GM12874 (cell line): ENCODE measurements around the gene VDR.

Experiments used
- TF ChIP-seq, protein P1 (sequence below): IDR thresholded peaks from 2 replicates; pipeline ENCODE4 v1.5.1; 2011; ENCODE audit warnings: low read depth, mild to moderate bottlenecking, control low read depth, low read length, moderate library complexity; ENCODE audit not compliant: insufficient read depth

Gene VDR

DNA sequence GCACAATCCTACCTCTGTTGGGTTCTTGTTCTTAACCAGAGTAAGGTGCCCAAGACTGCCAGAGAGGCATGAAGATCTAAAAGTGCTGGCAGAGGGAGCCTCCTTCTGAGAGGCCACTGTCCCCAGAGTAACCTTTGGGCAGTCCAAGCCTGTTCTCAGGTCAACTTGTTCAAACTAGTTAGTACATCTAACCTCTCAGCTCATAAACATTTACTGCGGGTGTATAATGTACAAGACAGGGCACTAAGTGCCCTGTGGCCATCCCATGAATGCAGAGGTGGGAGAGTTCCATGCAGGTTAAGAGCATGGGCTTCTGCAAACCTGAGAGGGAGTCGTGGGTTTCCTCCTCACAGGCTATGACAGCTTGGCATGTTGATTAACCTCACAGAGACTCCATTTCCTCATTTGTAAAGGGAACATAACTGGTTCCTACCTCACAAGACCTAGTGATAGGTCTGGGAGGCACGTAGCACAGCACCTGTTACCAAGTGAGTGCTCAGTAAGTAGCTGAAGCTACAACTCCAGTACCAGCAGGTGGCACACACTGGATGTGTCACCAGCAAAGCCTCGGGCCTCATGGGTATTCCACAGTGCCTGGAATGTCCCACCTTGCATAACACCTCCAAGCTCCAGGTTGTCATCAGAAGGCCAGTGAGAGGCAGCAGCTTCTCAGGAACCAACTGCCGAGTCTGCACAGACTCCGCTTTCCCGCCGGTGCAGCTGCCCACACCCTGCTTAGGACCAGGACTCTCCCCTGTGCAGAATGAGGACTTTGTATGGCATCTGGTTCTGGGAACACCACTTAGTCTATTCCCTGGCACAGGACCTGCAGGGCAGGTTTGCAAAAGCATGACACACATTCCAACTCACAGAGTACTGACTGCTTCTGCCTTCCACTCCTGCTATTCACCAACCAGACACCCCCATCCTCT lies 4.4 kb downstream of the VDR start:
- TF ChIP-seq, protein P1, sequence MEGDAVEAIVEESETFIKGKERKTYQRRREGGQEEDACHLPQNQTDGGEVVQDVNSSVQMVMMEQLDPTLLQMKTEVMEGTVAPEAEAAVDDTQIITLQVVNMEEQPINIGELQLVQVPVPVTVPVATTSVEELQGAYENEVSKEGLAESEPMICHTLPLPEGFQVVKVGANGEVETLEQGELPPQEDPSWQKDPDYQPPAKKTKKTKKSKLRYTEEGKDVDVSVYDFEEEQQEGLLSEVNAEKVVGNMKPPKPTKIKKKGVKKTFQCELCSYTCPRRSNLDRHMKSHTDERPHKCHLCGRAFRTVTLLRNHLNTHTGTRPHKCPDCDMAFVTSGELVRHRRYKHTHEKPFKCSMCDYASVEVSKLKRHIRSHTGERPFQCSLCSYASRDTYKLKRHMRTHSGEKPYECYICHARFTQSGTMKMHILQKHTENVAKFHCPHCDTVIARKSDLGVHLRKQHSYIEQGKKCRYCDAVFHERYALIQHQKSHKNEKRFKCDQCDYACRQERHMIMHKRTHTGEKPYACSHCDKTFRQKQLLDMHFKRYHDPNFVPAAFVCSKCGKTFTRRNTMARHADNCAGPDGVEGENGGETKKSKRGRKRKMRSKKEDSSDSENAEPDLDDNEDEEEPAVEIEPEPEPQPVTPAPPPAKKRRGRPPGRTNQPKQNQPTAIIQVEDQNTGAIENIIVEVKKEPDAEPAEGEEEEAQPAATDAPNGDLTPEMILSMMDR, result peak; percentile 33; the same call in 1 of the 2 replicates

DNA sequence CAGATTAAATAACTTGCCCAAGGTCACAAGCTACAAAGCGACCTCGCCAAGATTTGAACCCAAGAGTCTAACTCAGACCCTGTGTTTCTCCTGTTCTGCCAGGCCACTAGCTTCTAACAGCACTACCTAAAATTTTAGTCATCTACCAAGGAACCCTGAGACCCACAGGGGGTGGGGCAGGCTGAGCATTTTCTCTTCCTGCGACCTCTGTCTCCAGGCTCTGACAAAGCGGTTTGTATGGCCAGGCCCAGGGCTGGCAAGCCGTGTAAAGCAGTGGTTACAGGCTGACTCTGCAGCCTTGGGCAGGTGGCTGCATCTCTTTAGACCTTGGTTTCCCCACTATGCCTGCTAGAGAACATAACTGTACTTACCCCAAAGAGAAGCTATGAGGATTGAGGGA lies 5.3 kb downstream of the VDR start:
- TF ChIP-seq, protein P1, result no peak

DNA sequence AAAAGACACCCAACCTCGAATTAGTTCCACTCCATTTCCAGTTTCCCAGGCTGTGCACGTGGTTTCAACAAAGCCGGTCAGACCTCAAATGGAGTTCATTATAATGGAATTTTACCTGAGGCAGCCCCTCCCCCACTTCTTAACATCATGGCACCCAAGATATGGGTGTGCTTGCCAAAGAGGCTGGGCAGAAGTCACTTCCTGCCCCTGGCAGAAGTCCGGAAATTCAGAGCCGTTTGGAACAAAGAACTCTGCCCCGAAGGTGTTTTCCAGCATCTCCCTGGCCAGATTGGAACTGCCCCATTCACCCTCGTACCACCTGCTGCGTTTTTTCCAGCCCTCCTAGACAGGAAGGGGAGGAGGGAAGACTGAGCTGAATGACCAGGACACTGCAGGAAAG lies 8.2 kb downstream of the VDR start:
- TF ChIP-seq, protein P1, result no peak

DNA sequence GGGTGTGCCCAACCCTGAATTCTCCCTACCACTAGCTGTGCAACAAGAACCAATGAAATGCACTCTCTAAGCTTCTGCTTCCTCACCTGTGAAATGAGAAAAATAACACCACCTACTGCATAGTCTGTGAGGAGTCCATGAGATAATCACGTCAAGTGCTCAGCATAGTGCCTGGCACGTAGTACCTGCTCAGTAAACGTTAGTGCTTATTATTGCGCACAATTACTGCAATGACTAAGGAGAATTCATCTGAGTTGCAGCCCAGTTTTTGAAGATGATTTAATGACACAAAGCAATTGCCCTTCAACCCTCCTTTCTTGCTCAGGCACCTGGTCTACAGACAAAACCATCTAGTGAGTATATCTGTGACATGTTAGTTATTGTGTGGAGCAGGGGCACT lies 8.8 kb downstream of the VDR start:
- TF ChIP-seq, protein P1, result no peak

DNA sequence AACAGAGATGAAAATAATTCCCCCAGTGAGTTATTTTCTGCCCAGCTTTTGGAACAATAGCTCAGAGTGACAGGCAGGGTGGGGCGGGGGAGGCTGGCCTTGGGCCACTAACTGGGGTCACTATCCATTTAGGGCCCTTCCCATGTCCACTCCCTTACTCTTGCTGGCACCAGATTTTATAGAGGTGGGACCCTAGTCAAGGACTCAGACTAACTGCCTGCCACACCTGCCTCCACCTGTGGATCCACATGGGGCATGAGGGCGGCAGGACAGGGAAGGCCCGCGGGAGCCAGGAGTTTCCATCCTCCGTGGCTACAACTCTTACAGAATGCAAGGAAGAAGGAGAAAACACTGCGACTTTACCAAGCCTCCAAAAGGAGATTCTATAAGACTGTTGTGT lies 10.1 kb downstream of the VDR start:
- TF ChIP-seq, protein P1, result no peak

DNA sequence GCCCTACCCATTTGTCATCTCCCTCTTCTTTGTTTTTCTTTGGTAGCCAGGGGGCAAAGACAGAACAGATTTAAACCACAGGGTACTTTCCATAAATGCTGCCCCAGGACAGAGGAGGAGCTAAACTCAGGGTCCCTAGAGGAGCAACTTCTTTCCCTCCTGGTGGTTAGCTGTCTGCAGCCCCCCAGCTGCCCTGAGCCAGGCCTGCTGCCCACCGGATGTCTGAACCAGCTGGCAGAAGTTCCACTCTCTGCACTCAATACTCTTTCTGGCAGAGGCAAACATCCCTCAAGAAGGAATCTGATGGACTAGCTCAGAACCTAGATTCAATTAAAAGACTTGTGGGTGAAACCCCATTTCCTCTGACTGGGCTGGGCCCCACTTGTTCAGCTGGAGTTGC lies 10.7 kb downstream of the VDR start:
- TF ChIP-seq, protein P1, result no peak

DNA sequence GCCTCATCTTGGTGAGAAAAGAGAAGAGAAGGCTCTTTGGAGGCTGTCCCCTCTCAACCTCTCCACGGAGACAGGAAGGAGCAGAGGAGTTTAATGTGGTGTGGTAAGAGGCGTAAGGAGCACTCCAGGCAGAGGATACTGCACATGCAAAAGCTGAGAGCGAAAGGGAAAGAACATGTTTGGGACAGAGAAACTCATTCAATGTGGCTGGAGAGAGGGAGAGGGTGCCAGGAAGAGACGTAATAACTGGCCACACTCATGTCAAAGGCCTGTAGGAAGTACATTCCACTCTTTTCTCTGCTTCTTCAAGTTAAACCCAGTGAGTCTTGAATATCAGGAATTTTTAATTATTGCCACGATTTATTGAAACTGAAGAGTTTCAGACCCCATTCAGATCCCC lies 12.0 kb downstream of the VDR start:
- TF ChIP-seq, protein P1, result no peak
